Measurements from ENCODE around the gene ATP13A3. TPM values are rescaled to one million over a fixed set of nuclear protein-coding genes. Genes with fewer than 3 reads are reported as not detected.
A peak's percentile ranks its signal among the peaks of the same experiment; 100 is the strongest.

Gene ATP13A3
- total and polyA plus RNA-seq, 11 donors, result 26.6 to 237 (median 105) TPM

- no peak overlapping the region for H3K27ac ChIP-seq
- peaks cover 6 to 32% (median 16%) of the 10 kb centered on the region in 9 donors for H3K27me3 ChIP-seq
- no peaks in the 10 kb centered on the region for H3K9me3 ChIP-seq
- ATAC-seq (peak in 1 of 4 donors; percentile 23), DNase-seq (no peak)
- H3K4me3 ChIP-seq, result no peak overlapping the region
- TF ChIP-seq POLR2A (IDR thresholded peaks at IDR 0.05), result no peak
- no peak for TF ChIP-seq CTCF (IDR thresholded peaks at IDR 0.05)
- 83 to 90% (median 89%) methylated on average over 9 of the region's 9 CpGs for WGBS, 4 donors
- intact Hi-C loops (cut with DNase I), result loop anchor here in 5 of 10 donors (5.0 to 10.0 kb wide), 5 partner anchors 64 to 737 kb away; no protein-coding TSS in a partner anchor
- H3K36me3 ChIP-seq, result peaks cover 0 to 42% (median 21%) of the 10 kb centered on the region in 9 donors
- peaks cover 3 to 22% (median 11%) of the 10 kb centered on the region in 12 donors for H3K4me1 ChIP-seq
Observed at GRCh38 chr3:194401346-194401745, 85.5 kb downstream of the ATP13A3 start.

GRCh38 chr3:194399874-194400411 lies 86.9 kb downstream of the ATP13A3 start:
- DNase-seq (no peak), ATAC-seq (no peak)
- intact Hi-C loops (cut with DNase I), result loop anchor here in 6 of 10 donors (5.0 to 10.0 kb wide), 6 partner anchors 53 to 735 kb away; no protein-coding TSS in a partner anchor
- peaks cover 6 to 40% (median 16%) of the 10 kb centered on the region in 9 donors for H3K27me3 ChIP-seq
- TF ChIP-seq POLR2A (IDR thresholded peaks at IDR 0.05), result no peak
- no peak for TF ChIP-seq CTCF (IDR thresholded peaks at IDR 0.05)
- no peak overlapping the region for H3K4me3 ChIP-seq
- WGBS, 4 donors, result 87 to 96% (median 89%) methylated on average over 15 of the region's 15 CpGs
- no peak overlapping the region for H3K27ac ChIP-seq
- H3K36me3 ChIP-seq, result peaks cover 0 to 27% (median 8%) of the 10 kb centered on the region in 9 donors
- peaks cover 3 to 22% (median 11%) of the 10 kb centered on the region in 12 donors for H3K4me1 ChIP-seq
- H3K9me3 ChIP-seq, result no peaks in the 10 kb centered on the region

GRCh38 chr3:194399166-194399565 lies 87.6 kb downstream of the ATP13A3 start, which contains the start of gene GP5:
Gene GP5 (minus strand): TSS chr3:194399266. CDS start chr3:194398282, 984 bp downstream.
- WGBS, 4 donors, result 53 to 67% (median 62%) methylated on average over 2 of the region's 2 CpGs
- DNase-seq (no peak), ATAC-seq (no peak)
- H3K4me1 ChIP-seq, result peaks cover 3 to 22% (median 11%) of the 10 kb centered on the region in 12 donors
- H3K27me3 ChIP-seq, result peaks cover 6 to 40% (median 16%) of the 10 kb centered on the region in 9 donors
- TF ChIP-seq POLR2A (IDR thresholded peaks at IDR 0.05), result no peak
- no peak for TF ChIP-seq CTCF (IDR thresholded peaks at IDR 0.05)
- peak within 1 kb of the TSS in 10 of 12 donors; percentile 16 to 48 (median 33) for H3K4me3 ChIP-seq
- intact Hi-C loops (cut with DNase I), result loop anchor here in 1 of 10 donors (5.0 kb wide), 1 partner anchor 52 kb away; no protein-coding TSS in a partner anchor
- H3K36me3 ChIP-seq, result peaks cover 0 to 21% (median 5%) of the 10 kb centered on the region in 9 donors
- H3K9me3 ChIP-seq, result no peaks in the 10 kb centered on the region
- no peak within 1 kb of the TSS for H3K27ac ChIP-seq

GRCh38 chr3:194397757-194398312 lies 89.0 kb downstream of the ATP13A3 start:
- peak overlapping the region in 10 of 12 donors; percentile 16 to 48 (median 33) for H3K4me3 ChIP-seq
- no peaks in the 10 kb centered on the region for H3K9me3 ChIP-seq
- 4 to 7% (median 6%) methylated on average over 27 to 38 of the region's 38 CpGs for WGBS, 4 donors
- peak in 3 of 4 donors; percentile 38 to 52 (median 40) for ATAC-seq
- H3K27ac ChIP-seq, result no peak overlapping the region
- peaks cover 3 to 22% (median 11%) of the 10 kb centered on the region in 12 donors for H3K4me1 ChIP-seq
- no peak for DNase-seq
- peaks cover 0 to 8% (median 0%) of the 10 kb centered on the region in 9 donors for H3K36me3 ChIP-seq
- H3K27me3 ChIP-seq, result peaks cover 6 to 40% (median 16%) of the 10 kb centered on the region in 9 donors
- TF ChIP-seq POLR2A (IDR thresholded peaks at IDR 0.05) (no peak), CTCF (IDR thresholded peaks at IDR 0.05) (no peak)
- intact Hi-C loops (cut with DNase I), result loop anchor here in 1 of 10 donors (5.0 kb wide), 1 partner anchor 51 kb away; no protein-coding TSS in a partner anchor

All from heart left ventricle (tissue), 16 donors.